Mesendoderm (in vitro differentiated cells): ENCODE data around the gene NNMT.

ENCODE experiments used
- DNase-seq: peaks from one replicate; pipeline ENCODE4 v3.0.0; 2013
- H2AK5ac ChIP-seq: 2 replicates; pipeline ENCODE4 v1.6.1; 2013; ENCODE audit warnings: low read length, inconsistent platforms
- H2BK120ac ChIP-seq: 2 replicates; pipeline ENCODE4 v1.6.1; 2013; ENCODE audit warnings: low read depth, mild to moderate bottlenecking, low read length, moderate library complexity, mixed read lengths
- H2BK15ac ChIP-seq: replicated peaks from 2 replicates; pipeline ENCODE4 v1.6.1; 2013; ENCODE audit warnings: low read depth, mild to moderate bottlenecking, moderate library complexity
- H2BK5ac ChIP-seq: 2 replicates; pipeline ENCODE4 v1.6.1; 2013; ENCODE audit warnings: low read length, inconsistent platforms
- H3K18ac ChIP-seq: 2 replicates; pipeline ENCODE4 v1.6.1; 2013; ENCODE audit warnings: mild to moderate bottlenecking, low read length, mixed read lengths
- H3K23ac ChIP-seq: one replicate; pipeline ENCODE4 v1.6.1; 2013; ENCODE audit warnings: low read length
- H3K27ac ChIP-seq: 2 replicates; pipeline ENCODE4 v1.5.1; 2013; ENCODE audit warnings: low read depth, mild to moderate bottlenecking, inconsistent platforms, low read length, moderate library complexity
- H3K27me3 ChIP-seq: 2 replicates; pipeline ENCODE4 v1.6.1; 2013; ENCODE audit warnings: low read length, control low read depth, mild to moderate bottlenecking, inconsistent platforms; ENCODE audit not compliant: insufficient read depth, poor library complexity
- H3K36me3 ChIP-seq: 2 replicates; pipeline ENCODE4 v1.6.1; 2013; ENCODE audit warnings: low read length, inconsistent platforms; ENCODE audit not compliant: control insufficient read depth, insufficient read depth
- H3K4ac ChIP-seq: one replicate; pipeline ENCODE4 v1.6.1; 2013; ENCODE audit warnings: low read depth, mild to moderate bottlenecking, low read length, moderate library complexity
- H3K4me1 ChIP-seq: 2 replicates; pipeline ENCODE4 v1.6.1; 2013; ENCODE audit warnings: low read depth, low read length, inconsistent platforms; ENCODE audit not compliant: control insufficient read depth
- H3K4me2 ChIP-seq: 2 replicates; pipeline ENCODE4 v1.6.1; 2013; ENCODE audit warnings: low read length
- H3K4me3 ChIP-seq: 2 replicates; pipeline ENCODE4 v1.5.1; 2013; ENCODE audit warnings: mild to moderate bottlenecking, low read length
- H3K56ac ChIP-seq: one replicate; pipeline ENCODE4 v1.6.1; 2013; ENCODE audit warnings: low read length
- H3K79me1 ChIP-seq: 2 replicates; pipeline ENCODE4 v1.6.1; 2013; ENCODE audit warnings: low read length, inconsistent platforms
- H3K79me2 ChIP-seq: 2 replicates; pipeline ENCODE4 v1.6.1; 2013; ENCODE audit warnings: mild to moderate bottlenecking, low read length; ENCODE audit not compliant: control insufficient read depth, insufficient read depth
- H3K9ac ChIP-seq: 2 replicates; pipeline ENCODE4 v1.6.1; 2013; ENCODE audit warnings: low read length, inconsistent platforms
- H4K5ac ChIP-seq: one replicate; pipeline ENCODE4 v1.6.1; 2013; ENCODE audit warnings: low read length
- H4K8ac ChIP-seq: one replicate; pipeline ENCODE4 v1.6.1; 2013; ENCODE audit warnings: low read depth, mild to moderate bottlenecking, control low read depth, low read length, moderate library complexity
- WGBS: extraction: QIAGEN DNeasy Blood & Tissue Kit; methylation state at CpG from one replicate; pipeline ENCODE4 v1.1.7; 2013; ENCODE audit warnings: low lambda C conversion rate, missing lambda C conversion rate; ENCODE audit not compliant: insufficient coverage; ENCODE audit errors: extremely low coverage; 5-methylcytosine and 5-hydroxymethylcytosine counted together

The NNMT gene

DNA sequence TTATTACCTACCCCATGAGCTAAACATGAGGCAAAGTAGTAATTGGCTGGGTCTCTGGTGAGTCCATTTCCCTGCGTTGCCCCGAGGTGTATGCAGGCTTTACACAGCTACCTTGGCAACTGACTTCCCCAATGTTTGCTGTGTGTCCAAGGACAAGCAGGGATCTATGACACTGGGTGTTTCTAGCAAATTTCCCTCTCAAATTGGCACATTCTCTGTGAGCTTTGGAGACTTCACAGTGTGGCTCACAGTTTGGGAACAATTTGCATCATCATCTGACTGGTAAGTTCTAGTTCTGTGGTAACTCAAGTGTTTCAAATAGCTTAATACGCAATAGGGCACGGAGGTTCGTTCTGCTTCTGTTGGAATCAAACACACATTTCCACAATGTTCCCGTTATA lies 12.5 kb downstream of the NNMT start:
- no peak overlapping the region for H3K18ac ChIP-seq
- H3K27ac ChIP-seq = no peak overlapping the region
- H3K4me3 ChIP-seq = no peak overlapping the region
- no CpG with 5 or more reads among the region's 6 CpGs for WGBS
- H3K9ac ChIP-seq = no peak overlapping the region
- DNase-seq = no peak
- no peak overlapping the region for H2BK120ac ChIP-seq
- H3K36me3 ChIP-seq = no peaks in the 10 kb centered on the region
- no peak overlapping the region for H3K23ac ChIP-seq
- no peaks in the 10 kb centered on the region for H3K79me1 ChIP-seq
- H3K4me1 ChIP-seq = no peaks in the 10 kb centered on the region
- H2AK5ac ChIP-seq = no peak overlapping the region
- H3K4me2 ChIP-seq = no peak overlapping the region
- no peaks in the 10 kb centered on the region for H3K27me3 ChIP-seq
- H3K79me2 ChIP-seq = no peaks in the 10 kb centered on the region
- H3K4ac ChIP-seq = no peak overlapping the region
- H4K8ac ChIP-seq = no peak overlapping the region
- no peak overlapping the region for H2BK15ac ChIP-seq
- H2BK5ac ChIP-seq = no peak overlapping the region
- H3K56ac ChIP-seq = no peak overlapping the region
- no peak overlapping the region for H4K5ac ChIP-seq

DNA sequence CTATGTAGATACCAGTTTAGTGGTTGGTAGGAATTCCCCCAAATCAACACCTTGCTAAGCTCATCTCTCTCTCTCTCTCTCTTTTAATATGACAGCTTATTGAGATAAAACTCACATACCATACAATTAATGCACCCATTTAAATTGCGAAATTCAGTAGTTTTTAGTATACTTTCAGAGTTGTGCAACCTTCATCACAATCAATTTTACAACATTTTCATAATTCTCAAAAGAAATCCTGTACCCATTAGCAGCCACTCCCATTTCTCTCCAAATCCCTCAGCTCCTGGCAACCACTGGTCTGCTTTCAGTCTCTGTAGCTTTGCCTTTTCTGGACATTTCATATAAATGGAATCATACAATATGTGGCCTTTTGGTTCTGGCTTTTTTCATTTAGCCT lies 13.3 kb downstream of the NNMT start:
- H3K4ac ChIP-seq = no peak overlapping the region
- H3K27me3 ChIP-seq = no peaks in the 10 kb centered on the region
- H3K9ac ChIP-seq = no peak overlapping the region
- H4K8ac ChIP-seq = no peak overlapping the region
- no peak overlapping the region for H3K56ac ChIP-seq
- H3K4me2 ChIP-seq = no peak overlapping the region
- no peak overlapping the region for H4K5ac ChIP-seq
- H3K79me2 ChIP-seq = no peaks in the 10 kb centered on the region
- H3K36me3 ChIP-seq = no peaks in the 10 kb centered on the region
- no peak for DNase-seq
- no peak overlapping the region for H2BK120ac ChIP-seq
- no peak overlapping the region for H2BK5ac ChIP-seq
- WGBS = no CpG with 5 or more reads among the region's 1 CpG
- no peak overlapping the region for H3K27ac ChIP-seq
- no peaks in the 10 kb centered on the region for H3K4me1 ChIP-seq
- H3K4me3 ChIP-seq = no peak overlapping the region
- no peak overlapping the region for H3K23ac ChIP-seq
- H3K79me1 ChIP-seq = no peaks in the 10 kb centered on the region
- no peak overlapping the region for H2BK15ac ChIP-seq
- H3K18ac ChIP-seq = no peak overlapping the region
- no peak overlapping the region for H2AK5ac ChIP-seq

DNA sequence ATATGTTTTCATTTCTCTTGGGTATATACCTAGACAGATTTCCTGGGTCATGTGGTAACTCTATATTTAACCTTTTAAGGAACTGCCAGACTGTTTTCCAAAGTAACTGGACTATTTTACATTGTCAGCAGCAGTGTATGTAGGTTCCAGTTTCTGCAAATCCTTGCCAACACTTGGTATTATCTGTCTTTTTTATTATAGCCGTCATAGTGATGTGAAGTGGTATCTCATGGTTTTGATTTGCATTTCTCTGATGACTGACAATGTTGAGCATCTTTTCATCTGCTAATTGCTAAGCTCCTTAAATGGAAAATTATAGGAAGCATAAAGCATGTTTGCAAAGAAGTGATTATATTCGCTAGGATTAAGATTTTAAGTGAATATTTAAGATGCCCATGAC lies 13.9 kb downstream of the NNMT start:
- Histone ChIP-seq H3K79me1 (no peaks in the 10 kb centered on the region), H3K56ac (no peak overlapping the region), H2AK5ac (no peak overlapping the region), H4K5ac (no peak overlapping the region), H3K36me3 (no peaks in the 10 kb centered on the region), H3K4me3 (no peak overlapping the region), H2BK5ac (no peak overlapping the region), H3K4me1 (no peaks in the 10 kb centered on the region), H3K9ac (no peak overlapping the region), H2BK15ac (no peak overlapping the region), H3K4me2 (no peak overlapping the region), H3K4ac (no peak overlapping the region), H4K8ac (no peak overlapping the region), H3K23ac (no peak overlapping the region), H2BK120ac (no peak overlapping the region), H3K27ac (no peak overlapping the region), H3K79me2 (no peaks in the 10 kb centered on the region), H3K27me3 (no peaks in the 10 kb centered on the region), H3K18ac (no peak overlapping the region)
- no CpG with 5 or more reads among the region's 2 CpGs for WGBS
- no peak for DNase-seq

DNA sequence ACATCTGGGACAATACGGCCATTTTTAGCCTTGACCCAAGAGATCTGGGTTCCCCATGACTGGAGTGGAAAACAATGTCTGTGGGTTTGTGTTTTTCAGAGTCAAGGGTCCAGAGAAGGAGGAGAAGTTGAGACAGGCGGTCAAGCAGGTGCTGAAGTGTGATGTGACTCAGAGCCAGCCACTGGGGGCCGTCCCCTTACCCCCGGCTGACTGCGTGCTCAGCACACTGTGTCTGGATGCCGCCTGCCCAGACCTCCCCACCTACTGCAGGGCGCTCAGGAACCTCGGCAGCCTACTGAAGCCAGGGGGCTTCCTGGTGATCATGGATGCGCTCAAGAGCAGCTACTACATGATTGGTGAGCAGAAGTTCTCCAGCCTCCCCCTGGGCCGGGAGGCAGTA lies 15.7 kb downstream of the NNMT start:
- no peak overlapping the region for H3K56ac ChIP-seq

DNA sequence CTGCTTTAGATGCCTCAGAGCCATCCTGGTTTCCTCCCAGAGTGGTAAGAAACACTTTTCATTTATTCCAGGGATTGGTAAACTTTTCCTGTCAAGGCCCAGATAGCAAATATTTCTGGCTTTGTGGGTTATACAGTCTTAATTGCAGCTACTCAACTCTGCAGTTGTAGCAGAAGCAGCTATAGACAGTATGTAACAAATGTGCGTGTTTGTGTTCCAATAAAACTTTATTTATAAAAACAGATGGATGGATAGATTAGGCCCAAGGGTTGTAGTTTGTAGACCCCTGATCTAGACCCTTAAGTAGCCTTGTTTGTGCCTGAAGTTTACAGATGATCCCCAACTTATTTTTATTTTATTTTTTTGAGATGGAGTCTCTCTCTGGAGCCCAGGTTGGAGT lies 17.9 kb downstream of the NNMT start:
- no peak overlapping the region for H3K23ac ChIP-seq
- no peaks in the 10 kb centered on the region for H3K36me3 ChIP-seq
- H3K27me3 ChIP-seq = no peaks in the 10 kb centered on the region
- H3K4ac ChIP-seq = no peak overlapping the region
- H3K4me1 ChIP-seq = no peaks in the 10 kb centered on the region
- no peaks in the 10 kb centered on the region for H3K79me2 ChIP-seq
- H4K5ac ChIP-seq = no peak overlapping the region
- no CpG with 5 or more reads among the region's 1 CpG for WGBS
- no peak overlapping the region for H3K4me3 ChIP-seq
- H2BK120ac ChIP-seq = no peak overlapping the region
- no peak overlapping the region for H2BK5ac ChIP-seq
- no peak overlapping the region for H3K56ac ChIP-seq
- H2BK15ac ChIP-seq = no peak overlapping the region
- no peak overlapping the region for H3K27ac ChIP-seq
- H3K4me2 ChIP-seq = no peak overlapping the region
- H2AK5ac ChIP-seq = no peak overlapping the region
- DNase-seq = no peak
- H4K8ac ChIP-seq = no peak overlapping the region
- H3K9ac ChIP-seq = no peak overlapping the region
- no peak overlapping the region for H3K18ac ChIP-seq
- H3K79me1 ChIP-seq = no peaks in the 10 kb centered on the region

More for the DNA sequence above, 15.7 kb downstream of the NNMT start:
- H3K23ac ChIP-seq = no peak overlapping the region
- H3K9ac ChIP-seq = no peak overlapping the region
- no peak overlapping the region for H2BK5ac ChIP-seq
- H2BK120ac ChIP-seq = no peak overlapping the region
- DNase-seq = no peak
- no peaks in the 10 kb centered on the region for H3K36me3 ChIP-seq
- no peaks in the 10 kb centered on the region for H3K79me2 ChIP-seq
- H4K8ac ChIP-seq = no peak overlapping the region
- no peaks in the 10 kb centered on the region for H3K4me1 ChIP-seq
- no peak overlapping the region for H3K4ac ChIP-seq
- no peak overlapping the region for H3K4me3 ChIP-seq
- H3K79me1 ChIP-seq = no peaks in the 10 kb centered on the region
- H3K27me3 ChIP-seq = no peaks in the 10 kb centered on the region
- no peak overlapping the region for H3K27ac ChIP-seq
- H3K4me2 ChIP-seq = no peak overlapping the region
- no peak overlapping the region for H4K5ac ChIP-seq
- H2BK15ac ChIP-seq = no peak overlapping the region
- H2AK5ac ChIP-seq = no peak overlapping the region
- no CpG with 5 or more reads among the region's 10 CpGs for WGBS
- H3K18ac ChIP-seq = no peak overlapping the region

DNA sequence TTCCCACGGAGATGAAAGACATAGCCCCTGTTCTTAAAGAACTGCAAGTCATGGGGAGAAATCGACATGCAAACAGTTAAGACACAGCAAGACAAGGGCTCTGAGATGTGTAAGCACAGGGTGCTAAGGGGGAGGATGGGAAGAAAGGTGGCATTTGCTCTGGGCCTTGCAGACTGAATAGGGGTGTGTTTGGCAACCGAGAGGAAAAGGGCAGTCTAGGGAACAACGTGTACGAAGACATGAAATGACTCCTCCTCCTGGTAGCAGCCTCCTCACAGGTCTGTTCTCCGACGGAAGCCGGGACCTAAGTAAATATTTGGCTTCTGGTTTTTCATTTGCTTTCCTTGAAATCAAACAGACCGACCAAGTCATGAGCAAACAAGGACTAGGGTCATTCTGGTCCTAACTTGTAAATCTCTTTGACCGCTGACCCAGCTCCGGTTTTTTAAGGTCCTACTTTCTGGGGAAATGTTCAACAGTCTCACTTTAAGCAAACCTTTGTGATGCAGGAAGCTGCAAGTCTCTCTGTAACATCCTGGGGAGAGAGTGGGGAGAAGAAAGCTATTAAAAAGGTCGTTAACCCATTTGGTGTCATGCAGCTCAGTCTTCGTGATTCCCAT lies 19.7 kb downstream of the NNMT start:
- Histone ChIP-seq H3K4ac (no peak overlapping the region), H3K23ac (no peak overlapping the region), H3K4me3 (no peak overlapping the region), H3K27me3 (no peaks in the 10 kb centered on the region), H2BK5ac (no peak overlapping the region), H3K4me1 (no peaks in the 10 kb centered on the region), H3K79me1 (no peaks in the 10 kb centered on the region), H2AK5ac (no peak overlapping the region), H3K9ac (no peak overlapping the region), H3K79me2 (no peaks in the 10 kb centered on the region), H3K18ac (no peak overlapping the region), H3K27ac (no peak overlapping the region), H4K8ac (no peak overlapping the region), H3K36me3 (no peaks in the 10 kb centered on the region), H2BK15ac (no peak overlapping the region), H2BK120ac (no peak overlapping the region), H3K56ac (no peak overlapping the region), H3K4me2 (no peak overlapping the region), H4K5ac (no peak overlapping the region)
- WGBS = no CpG with 5 or more reads among the region's 13 CpGs
- DNase-seq = peak; percentile 17
